K562 (cell line): Measurements from ENCODE around the gene ZDHHC1. TPM values are rescaled to one million over a fixed set of nuclear protein-coding genes. Genes with fewer than 3 reads are reported as not detected.

Experiments used
- ATAC-seq: fragments of 200-7000 bp; cut with Tn5 transposase; 3 replicates; pipeline ENCODE4 v1.9.1; 2020; ENCODE audit warnings: moderate library complexity
- BruUV-seq: library from RNA; stranded (reverse); fragments of 400-500 nt; replicated peaks from 2 replicates; lab custom pipeline; 2021; lab: Mats Ljungman, UMichigan
- CTCF ChIA-PET: fragments of 300-600 bp; formaldehyde crosslinking; extraction: SDS; loops from one replicate; lab custom pipeline; 2021; ENCODE audit warnings: low intra/inter-chr PET ratio; lab: Yijun Ruan, JAX
- POLR2A ChIA-PET: fragments of 300-600, 350-650 bp; sonication (Branson Sonifier 250); formaldehyde crosslinking; extraction: SDS; loops from one replicate; lab custom pipeline; 2021; ENCODE audit warnings: antibody characterized with exemption, inconsistent platforms; lab: Yijun Ruan, JAX
- DNase-seq, 4 experiments: peaks; one replicate each; pipeline versions ENCODE4 v3.0.0 to v3.0.0-alpha.2; 2011 to 2018; ENCODE audit warnings: low spot score in 3 of 4, mixed read lengths in 3 of 4; ENCODE audit errors: extremely low read depth in 1 of 4
- FAIRE-seq: peaks from 2 replicates; lab custom pipeline; 2011; peaks lifted over from hg19 to GRCh38; lab: Jason Lieb, UNC
- H2AFZ ChIP-seq: 2 replicates; pipeline ENCODE4 v1.6.0; 2011; ENCODE audit warnings: low read depth, low read length, control low read depth, inconsistent platforms
- H3K27ac ChIP-seq: fragments of 200-600 bp; 3 replicates; pipeline ENCODE4 v1.8.0; 2011; ENCODE audit warnings: low read depth, mild to moderate bottlenecking, control low read depth, inconsistent platforms, low read length, moderate library complexity, mixed read lengths; ENCODE audit errors: extremely low read depth
- H3K27me3 ChIP-seq, 2 experiments: fragments of 300-600 bp in 1 of 2; 2 replicates in 1 of 2; 3 replicates in 1 of 2; pipeline versions ENCODE4 v1.6.0 to v1.8.0; 2011; ENCODE audit warnings: inconsistent platforms in 2 of 2, low read length in 2 of 2, mild to moderate bottlenecking in 1 of 2, mixed read lengths in 1 of 2, moderate library complexity in 1 of 2; ENCODE audit not compliant: control insufficient read depth in 2 of 2, insufficient read depth in 2 of 2
- H3K36me3 ChIP-seq: fragments of 300-600 bp; 3 replicates; pipeline ENCODE4 v1.8.0; 2011; ENCODE audit warnings: mild to moderate bottlenecking, low read length, inconsistent platforms; ENCODE audit not compliant: control insufficient read depth, insufficient read depth
- H3K4me1 ChIP-seq, 2 experiments: fragments of 200-600 bp in 1 of 2; replicated peaks in 1 of 2; 2 replicates in 1 of 2; 3 replicates in 1 of 2; pipeline versions ENCODE4 v1.5.1 to v1.8.0; 2011; ENCODE audit warnings: inconsistent platforms in 2 of 2, low read length in 2 of 2, mild to moderate bottlenecking in 1 of 2, mixed read lengths in 1 of 2, moderate library complexity in 1 of 2; ENCODE audit not compliant: control insufficient read depth in 2 of 2, insufficient read depth in 2 of 2
- H3K4me2 ChIP-seq: 2 replicates; pipeline ENCODE4 v1.6.1; 2011; ENCODE audit warnings: low read length, control low read depth, inconsistent platforms, mixed read lengths; ENCODE audit not compliant: insufficient read depth
- H3K4me3 ChIP-seq: fragments of 200-600 bp; sonication (generic), shearing (Covaris generic); 2 replicates; pipeline ENCODE4 v1.5.1; 2016; ENCODE audit warnings: control low read depth, inconsistent platforms
- H3K79me2 ChIP-seq: fragments of 200-600 bp; 3 replicates; pipeline ENCODE4 v1.8.0; 2011; ENCODE audit warnings: low read length, inconsistent platforms; ENCODE audit not compliant: control insufficient read depth, insufficient read depth
- H3K9ac ChIP-seq, 2 experiments: 2 replicates each; pipeline versions ENCODE4 v1.6.0 to v1.6.1; 2011; ENCODE audit warnings: low read depth in 2 of 2, low read length in 2 of 2, control low read depth in 1 of 2, inconsistent platforms in 1 of 2, mild to moderate bottlenecking in 1 of 2, mixed read lengths in 1 of 2; ENCODE audit not compliant: insufficient read depth in 1 of 2
- H3K9me1 ChIP-seq: one replicate; pipeline ENCODE4 v1.6.0; 2011; ENCODE audit warnings: inconsistent platforms, mild to moderate bottlenecking, low read length, moderate library complexity; ENCODE audit not compliant: control insufficient read depth, insufficient read depth
- H3K9me3 ChIP-seq: replicated peaks from 2 replicates; pipeline ENCODE4 v1.5.1; 2011; ENCODE audit warnings: low read depth, low read length, inconsistent platforms; ENCODE audit not compliant: control insufficient read depth, insufficient read depth
- H4K20me1 ChIP-seq: replicated peaks from 2 replicates; pipeline ENCODE4 v1.6.1; 2011; ENCODE audit warnings: low read length, inconsistent platforms, mixed read lengths; ENCODE audit not compliant: control insufficient read depth, insufficient read depth
- CREB5 ChIP-seq: fragments of 250-450 bp; sonication (Bioruptor Pico); IDR thresholded peaks from 2 replicates; pipeline ENCODE4 v1.5.0; 2020; ENCODE audit warnings: mild to moderate bottlenecking
- RBM17 ChIP-seq: fragments of 200-400 bp; formaldehyde crosslinking; IDR thresholded peaks from 2 replicates; pipeline ENCODE4 v1.6.1; 2017; ENCODE audit warnings: low read depth, mild to moderate bottlenecking, low read length, borderline replicate concordance
- ZNF639 ChIP-seq, 2 experiments: fragments of 200-800 bp in 1 of 2; sonication (Bioruptor generic) in 1 of 2; sonication (generic) in 1 of 2; formaldehyde crosslinking in 1 of 2; IDR thresholded peaks in 1 of 2; conservative IDR thresholded peaks in 1 of 2; 2 replicates each; pipeline versions ENCODE4 v1.5.0 to v1.6.1; 2016 to 2020; ENCODE audit warnings: missing compliant biosample characterization in 1 of 2, missing genetic modification characterization in 1 of 2, missing genetic modification reagents in 1 of 2
- WGBS: fragments of 100-300 bp; shearing (Covaris generic); methylation state at CpG from one replicate; pipeline ENCODE4 v1.1.6; 2016; ENCODE audit warnings: low coverage, mixed read lengths; ENCODE audit not compliant: insufficient coverage; ENCODE audit errors: missing lambda C conversion rate; 5-methylcytosine and 5-hydroxymethylcytosine counted together
- in situ Hi-C: fragments of 300-500 bp; cut with MboI; formaldehyde crosslinking; loops from 4 replicates; pipeline ENCODE4 v1.15.0; 2018; ENCODE audit warnings: inconsistent platforms, mixed read lengths
- intact Hi-C: fragments of 100-400 bp; cut with micrococcal nuclease; formaldehyde crosslinking; loops from 2 replicates; pipeline ENCODE4 v1.14.2; 2022
- polyA plus RNA-seq, 8 experiments: library from polyadenylated mRNA; depleted of rRNA in 4 of 8; stranded (reverse) in 5 of 8; unstranded in 3 of 8; fragments of >200 nt; fragmentation: Nextera tagmentation in 2 of 8; fragmentation: Illumina TruSeq in 1 of 8; extraction: Ambion mirVana in 2 of 8; extraction: Trizol in 1 of 8; gene quantifications; 2 replicates each; pipeline versions ENCODE4 v1.2.1 to v1.2.3, GENCODE V29; 2011 to 2014; ENCODE audit warnings: inconsistent platforms in 1 of 8, missing spikeins in 1 of 8
- total RNA-seq, 7 experiments: library from RNA; depleted of rRNA in 6 of 7; stranded (reverse); fragments of >200 nt in 6 of 7; fragmentation: Illumina TruSeq in 2 of 7; extraction: Trizol in 2 of 7; gene quantifications; 2 replicates each; pipeline versions ENCODE4 v1.2.1 to v1.2.3, GENCODE V29; 2011 to 2021; ENCODE audit warnings: low replicate concordance in 1 of 7
- TF ChIP-seq, protein P1 (sequence below): sonication (generic); formaldehyde crosslinking; IDR thresholded peaks from 2 replicates; pipeline ENCODE4 v1.8.0; 2022; ENCODE audit warnings: mild to moderate bottlenecking, missing genetic modification reagents

ZDHHC1 gene
- total and polyA plus RNA-seq, 9 of the 15 experiments (the other 6 are each of a cell fraction or from before 2014, with no cell fraction given): 0.06 to 0.77 (median 0.25) TPM; not detected in 4

DNA sequence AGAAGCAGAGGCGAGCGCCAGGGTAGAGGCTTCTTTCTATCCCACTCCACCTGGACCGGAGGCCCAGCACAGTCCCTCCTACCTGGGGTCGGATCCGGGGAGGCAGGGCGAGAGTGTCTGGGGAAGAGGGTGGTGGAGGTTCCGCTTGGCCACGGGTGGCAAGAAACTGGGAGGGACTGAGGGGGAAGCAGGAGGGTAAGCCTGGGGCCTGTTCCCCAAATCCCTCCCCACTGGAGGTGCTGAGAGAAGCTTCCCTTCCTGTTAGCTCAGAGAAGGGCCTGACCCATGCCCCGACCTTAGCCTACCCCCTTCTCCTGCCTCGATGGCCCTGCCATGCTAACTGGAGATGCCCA lies 21.2 kb downstream of the ZDHHC1 start:
- intact Hi-C loops (loop anchor here (5.0 to 10.0 kb wide), 2 partner anchors 50 to 133 kb away; no protein-coding TSS in a partner anchor), in situ Hi-C loops (no loop called here)
- peak overlapping the region in 1 of 2 experiments; percentile 87; a peak in 2 of 4 replicates for H3K9ac ChIP-seq
- H2AFZ ChIP-seq: 0 out of 2 replicates have a peak overlapping the region, but pooled peaks have one; percentile 9
- no peak overlapping the region for H3K4me3 ChIP-seq
- peaks cover 0 to 28% of the 10 kb centered on the region in 2 experiments; a peak in 2 of 5 replicates for H3K27me3 ChIP-seq
- FAIRE-seq (no peak), DNase-seq (no peak), ATAC-seq (no peak)
- H3K27ac ChIP-seq: no peak overlapping the region
- H3K79me2 ChIP-seq: no peaks in the 10 kb centered on the region
- no TSS peak for BruUV-seq
- peaks cover 19 to 92% of the 10 kb centered on the region in 2 experiments for H3K4me1 ChIP-seq
- no peak overlapping the region for H3K4me2 ChIP-seq
- TF ChIP-seq CREB5 (CRISPR knock-in tag) (no peak), ZNF639 (CRISPR knock-in tag; conservative IDR thresholded peaks at IDR 0.05 in 1 of 2, IDR thresholded peaks at IDR 0.05 in 1 of 2) (no peak), RBM17 (no peak)
- TF ChIP-seq, protein P1, sequence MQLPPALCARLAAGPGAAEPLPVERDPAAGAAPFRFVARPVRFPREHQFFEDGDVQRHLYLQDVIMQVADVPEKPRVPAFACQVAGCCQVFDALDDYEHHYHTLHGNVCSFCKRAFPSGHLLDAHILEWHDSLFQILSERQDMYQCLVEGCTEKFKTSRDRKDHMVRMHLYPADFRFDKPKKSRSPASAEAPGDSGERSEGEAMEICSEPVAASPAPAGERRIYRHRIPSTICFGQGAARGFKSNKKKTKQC (CRISPR knock-in tag): 0 out of 2 replicates have a peak, but pooled peaks have one; percentile 26
- no peaks in the 10 kb centered on the region for H3K9me3 ChIP-seq
- ChIA-PET CTCF (no interaction called here), POLR2A (no interaction called here)
- no peaks in the 10 kb centered on the region for H3K9me1 ChIP-seq
- WGBS: 83% methylated on average over 6 of the region's 10 CpGs
- no peaks in the 10 kb centered on the region for H3K36me3 ChIP-seq
- H4K20me1 ChIP-seq: no peaks in the 10 kb centered on the region
